Smooth muscle cell (in vitro differentiated cells): Measurements from ENCODE around the gene LMLN. TPM values are rescaled to one million over a fixed set of nuclear protein-coding genes. Genes with fewer than 3 reads are reported as not detected.

ENCODE experiments used
- DNase-seq: peaks from one replicate; lab custom pipeline; 2025; ENCODE audit not compliant: unreplicated experiment; lab: John Stamatoyannopoulos, UW
- H2AFZ ChIP-seq: fragments of 200-600 bp; sonication (generic); 2 replicates; pipeline ENCODE4 v1.6.0; 2016; ENCODE audit warnings: antibody characterized with exemption, low read depth, mild to moderate bottlenecking
- H3F3A ChIP-seq: fragments of 200-600 bp; sonication (generic); 2 replicates; pipeline ENCODE4 v1.6.0; 2017; ENCODE audit warnings: antibody characterized with exemption, low read depth
- H3K27ac ChIP-seq: fragments of 200-600 bp; sonication (generic); 2 replicates; pipeline ENCODE4 v1.5.1; 2016; ENCODE audit warnings: low read depth, mild to moderate bottlenecking
- H3K27me3 ChIP-seq: fragments of 200-600 bp; sonication (generic); 2 replicates; pipeline ENCODE4 v1.6.1; 2016; ENCODE audit warnings: low read depth, mild to moderate bottlenecking
- H3K36me3 ChIP-seq: fragments of 200-600 bp; sonication (generic); 2 replicates; pipeline ENCODE4 v1.5.1; 2016; ENCODE audit warnings: low read depth
- H3K4me1 ChIP-seq: fragments of 200-600 bp; sonication (generic); 2 replicates; pipeline ENCODE4 v1.5.1; 2016; ENCODE audit warnings: low read depth
- H3K4me2 ChIP-seq: fragments of 200-600 bp; sonication (generic); 2 replicates; pipeline ENCODE4 v1.6.0; 2016; ENCODE audit warnings: mild to moderate bottlenecking
- H3K4me3 ChIP-seq: fragments of 200-600 bp; sonication (generic); 2 replicates; pipeline ENCODE4 v1.5.1; 2016; ENCODE audit warnings: mild to moderate bottlenecking
- H3K79me2 ChIP-seq: fragments of 200-600 bp; sonication (generic); 2 replicates; pipeline ENCODE4 v1.6.0; 2016; ENCODE audit warnings: low read depth, mild to moderate bottlenecking
- H3K9ac ChIP-seq: fragments of 200-600 bp; sonication (generic); 2 replicates; pipeline ENCODE4 v1.6.0; 2016; ENCODE audit warnings: low read depth
- H3K9me3 ChIP-seq: fragments of 200-600 bp; sonication (generic); replicated peaks from 2 replicates; pipeline ENCODE4 v1.5.1; 2016; ENCODE audit warnings: low read depth
- H4K20me1 ChIP-seq: fragments of 200-600 bp; sonication (generic); 2 replicates; pipeline ENCODE4 v1.6.0; 2016; ENCODE audit warnings: low read depth
- CTCF ChIP-seq: fragments of 200-600 bp; sonication (generic); IDR thresholded peaks from 2 replicates; pipeline ENCODE4 v1.5.1; 2017; ENCODE audit warnings: borderline replicate concordance, mild to moderate bottlenecking, antibody characterized with exemption; ENCODE audit not compliant: insufficient read depth, poor library complexity, severe bottlenecking
- WGBS: methylation state at CpG from one replicate; pipeline ENCODE4 v1.1.7; 2016; ENCODE audit warnings: low lambda C conversion rate; 5-methylcytosine and 5-hydroxymethylcytosine counted together
- polyA plus RNA-seq: library from polyadenylated mRNA; unstranded; fragments of >200 nt; fragmentation: Nextera tagmentation; extraction: Ambion mirVana; gene quantifications from 2 replicates; pipeline ENCODE4 v1.2.1, GENCODE V29; 2016
- total RNA-seq: library from RNA; depleted of rRNA; stranded (reverse); fragments of >200 nt; gene quantifications from 2 replicates; pipeline ENCODE4 v1.2.3, GENCODE V29; 2014

Gene LMLN
- total and polyA plus RNA-seq, 2 experiments from 2014 or later: 2.1 to 7.8 TPM

GRCh38 chr3:198025644-198026043, 65.6 kb downstream of the LMLN start:
- H3K79me2 ChIP-seq: no peaks in the 10 kb centered on the region
- WGBS: 91% methylated on average over 8 of the region's 8 CpGs

GRCh38 chr3:198026620-198027019, 66.6 kb downstream of the LMLN start:
- no peak for DNase-seq
- Histone ChIP-seq H3K36me3 (no peaks in the 10 kb centered on the region), H3K27me3 (no peaks in the 10 kb centered on the region), H3K4me2 (no peak overlapping the region), H3K27ac (no peak overlapping the region), H3K4me1 (no peaks in the 10 kb centered on the region), H3K79me2 (no peaks in the 10 kb centered on the region), H2AFZ (no peak overlapping the region), H3K9me3 (no peaks in the 10 kb centered on the region), H3K9ac (no peak overlapping the region), H3K4me3 (no peak overlapping the region), H4K20me1 (no peaks in the 10 kb centered on the region), H3F3A (no peaks in the 10 kb centered on the region)
- WGBS: 86% methylated on average over 5 of the region's 5 CpGs
- TF ChIP-seq CTCF: no peak

More at GRCh38 chr3:198025644-198026043, 65.6 kb downstream of the LMLN start:
- no peak overlapping the region for H3K4me3 ChIP-seq
- no peaks in the 10 kb centered on the region for H3K27me3 ChIP-seq
- H3K36me3 ChIP-seq: no peaks in the 10 kb centered on the region
- no peaks in the 10 kb centered on the region for H3F3A ChIP-seq
- no peaks in the 10 kb centered on the region for H3K9me3 ChIP-seq
- H2AFZ ChIP-seq: no peak overlapping the region
- H3K27ac ChIP-seq: no peak overlapping the region
- no peak for DNase-seq
- TF ChIP-seq CTCF: no peak
- H4K20me1 ChIP-seq: no peaks in the 10 kb centered on the region
- H3K9ac ChIP-seq: no peak overlapping the region
- H3K4me2 ChIP-seq: no peak overlapping the region
- no peaks in the 10 kb centered on the region for H3K4me1 ChIP-seq

- Histone ChIP-seq H2AFZ (no peak overlapping the region), H3K4me1 (no peaks in the 10 kb centered on the region), H3K79me2 (no peaks in the 10 kb centered on the region), H3K4me2 (no peak overlapping the region), H3K36me3 (no peaks in the 10 kb centered on the region), H3F3A (no peaks in the 10 kb centered on the region), H3K27me3 (no peaks in the 10 kb centered on the region), H3K4me3 (no peak overlapping the region), H4K20me1 (no peaks in the 10 kb centered on the region), H3K9ac (no peak overlapping the region), H3K27ac (no peak overlapping the region), H3K9me3 (no peaks in the 10 kb centered on the region)
- WGBS: 91% methylated on average over 17 of the region's 17 CpGs
- no peak for TF ChIP-seq CTCF
- no peak for DNase-seq
Measured at GRCh38 chr3:198027045-198027798, 67.2 kb downstream of the LMLN start.
